Limb (tissue), 2 donors: Measurements from ENCODE around the gene NEK10.
A peak's percentile ranks its signal among the peaks of the same experiment; 100 is the strongest.

Source experiments
- DNase-seq, 2 donors: peaks; one replicate each; pipeline ENCODE4 v3.0.0-alpha.2; 2016; ENCODE audit errors: extremely low spot score in 2 of 2

The NEK10 gene

DNA sequence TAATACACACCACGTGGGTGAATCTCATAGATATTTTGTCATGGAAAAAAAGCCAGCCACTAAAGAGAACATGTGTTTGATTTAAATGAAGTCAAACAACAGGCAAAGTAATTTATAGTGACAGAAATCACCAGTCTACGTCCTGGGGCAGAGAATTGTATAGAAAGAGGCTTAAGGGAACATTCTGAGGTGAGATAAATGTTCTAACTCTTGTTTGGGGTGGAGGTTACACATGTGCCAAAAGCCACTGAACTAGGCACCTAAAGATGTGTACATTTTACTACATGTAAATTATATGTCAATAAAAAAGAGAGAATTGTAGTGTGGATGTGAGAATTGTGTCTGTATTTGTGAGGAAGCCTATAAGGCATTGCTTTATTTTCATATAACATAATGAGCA is 184.9 kb downstream of the NEK10 start:
- DNase-seq, result no peak

DNA sequence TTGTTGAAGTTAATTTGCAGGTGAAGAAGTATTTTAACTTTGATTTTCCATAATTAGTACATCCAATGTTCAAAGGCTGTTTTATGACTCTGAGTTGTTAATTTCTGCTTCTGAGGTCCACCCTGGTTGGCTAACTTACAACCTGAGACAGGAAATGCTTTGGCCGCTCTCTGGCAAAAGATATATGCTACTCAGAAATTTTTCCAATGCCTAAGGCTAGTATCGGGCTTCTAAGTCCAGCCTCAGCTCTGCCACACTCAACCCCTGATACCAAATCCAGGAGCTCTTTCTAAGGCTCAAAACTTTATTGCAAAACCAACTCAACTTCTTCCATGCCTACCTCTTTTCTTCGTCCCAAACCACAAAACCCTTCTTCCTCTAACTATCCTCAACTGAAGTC is 192.9 kb downstream of the NEK10 start:
- no peak for DNase-seq

DNA sequence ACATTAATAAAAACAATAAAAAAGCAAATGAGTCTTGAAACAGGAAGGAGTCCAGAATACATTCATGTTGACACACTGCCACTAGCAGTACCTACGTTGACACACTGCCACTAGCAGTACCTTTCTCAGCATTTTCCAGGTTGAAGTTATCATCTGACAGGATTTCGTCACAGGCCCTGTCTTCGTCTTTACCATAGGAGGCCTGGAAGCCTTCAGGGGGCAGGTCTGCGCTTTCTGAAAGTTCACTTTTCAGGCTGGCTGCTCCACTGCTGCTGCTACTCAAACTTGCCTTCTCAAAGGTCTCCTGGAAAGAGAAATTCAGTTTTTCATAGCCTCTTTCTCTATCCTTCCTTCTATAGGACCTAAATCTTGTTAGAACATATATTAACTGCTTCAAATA is 194.7 kb downstream of the NEK10 start:
- no peak for DNase-seq

DNA sequence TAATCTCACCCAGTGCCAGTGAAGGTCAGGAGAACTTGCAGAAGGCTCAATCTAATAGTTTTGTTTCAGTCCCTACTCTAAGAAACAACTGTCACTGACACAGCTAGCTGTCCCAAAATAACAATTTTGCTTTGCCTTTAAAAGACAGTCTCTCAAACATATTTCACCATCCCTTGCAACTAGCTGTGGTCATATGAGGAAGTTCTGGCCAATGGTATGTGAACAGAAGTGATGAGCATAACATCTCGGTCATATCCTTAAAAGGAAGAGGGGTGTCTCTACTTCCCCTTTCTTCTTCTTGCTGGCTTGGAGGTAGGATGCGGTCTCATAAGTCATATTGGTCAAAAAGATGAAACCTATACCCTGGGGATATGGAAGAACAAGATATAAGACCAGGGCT is 198.1 kb downstream of the NEK10 start:
- no peak for DNase-seq

DNA sequence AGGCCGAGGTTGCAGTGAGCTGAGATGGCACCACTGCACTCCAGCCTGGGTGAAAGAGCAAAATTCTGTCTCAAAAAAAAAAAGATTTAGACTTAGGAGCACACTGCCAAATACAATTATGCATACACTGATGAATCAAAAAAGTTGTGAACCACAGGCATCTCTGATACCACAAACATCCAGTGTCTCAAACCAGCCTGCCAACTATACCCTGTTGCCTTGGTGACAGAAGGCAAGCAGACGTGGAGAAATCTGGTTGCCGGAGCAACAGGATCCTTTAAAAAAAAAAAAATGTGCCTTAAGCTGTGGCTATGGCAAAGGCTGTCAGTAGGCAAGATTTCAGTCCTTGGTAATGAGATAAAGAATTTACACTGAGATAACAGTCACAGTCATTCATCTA is 202.3 kb downstream of the NEK10 start:
- DNase-seq, result no peak

DNA sequence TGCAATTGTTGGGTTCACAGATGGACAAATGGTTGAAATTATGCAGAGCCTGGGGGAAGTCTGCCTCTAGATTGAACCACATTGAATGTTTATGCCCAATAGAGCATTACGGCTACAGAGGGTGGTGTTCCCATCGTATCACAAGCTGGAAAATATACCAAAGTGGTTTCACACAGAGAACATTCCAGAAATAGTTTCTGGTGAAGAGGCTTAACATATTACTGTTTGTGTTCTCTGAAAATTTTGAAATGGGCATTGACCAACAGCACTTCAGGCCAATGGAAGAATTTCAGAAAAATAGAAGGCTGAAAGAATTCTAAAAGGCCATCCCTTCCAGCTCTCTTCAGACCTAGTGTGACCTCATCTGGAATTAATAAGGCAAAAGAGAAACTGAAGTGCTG is 203.9 kb downstream of the NEK10 start:
- DNase-seq, result peak in 1 of 2 donors; percentile 13

DNA sequence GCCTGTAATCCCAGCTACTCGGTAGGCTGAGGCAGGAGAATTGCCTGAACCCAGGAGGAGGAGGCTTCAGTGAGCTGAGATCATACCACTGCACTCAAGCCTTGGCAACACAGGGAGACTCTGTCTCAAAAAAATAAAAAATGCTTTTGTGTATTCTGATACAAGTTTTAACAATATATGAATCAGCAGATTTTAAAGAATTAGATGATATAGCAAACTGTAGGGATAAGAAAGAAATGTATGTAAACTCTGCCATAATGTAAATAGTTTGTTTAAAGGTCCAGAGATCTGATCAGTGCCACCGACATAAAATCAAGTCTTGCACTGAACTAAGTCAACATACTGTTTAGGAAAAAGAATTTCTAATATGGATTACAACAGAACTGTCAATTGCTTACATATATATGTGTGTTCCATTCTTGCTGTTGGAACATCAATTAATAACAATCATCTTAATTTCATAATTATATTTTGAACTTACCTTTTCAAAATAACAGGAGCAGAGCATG is 208.3 kb downstream of the NEK10 start:
- DNase-seq, result no peak

DNA sequence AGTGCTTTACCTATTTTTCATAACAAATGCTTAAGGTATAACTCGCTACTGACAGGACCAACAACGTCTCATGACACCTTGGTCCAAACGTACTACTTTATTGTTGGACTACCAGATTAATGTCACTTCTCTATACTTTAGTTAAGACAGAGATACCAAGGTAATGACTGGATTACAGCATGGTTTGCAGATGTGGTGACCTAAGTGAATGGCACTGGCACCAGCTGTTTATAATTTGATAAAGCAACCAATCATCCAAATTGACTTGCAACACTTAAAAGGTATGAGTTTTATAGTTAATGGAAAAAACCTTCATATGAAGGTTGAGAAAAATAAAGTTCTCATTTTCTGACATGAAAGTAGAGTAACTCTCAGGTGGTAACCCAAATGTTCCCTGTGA is 209.0 kb downstream of the NEK10 start:
- DNase-seq, result no peak

DNA sequence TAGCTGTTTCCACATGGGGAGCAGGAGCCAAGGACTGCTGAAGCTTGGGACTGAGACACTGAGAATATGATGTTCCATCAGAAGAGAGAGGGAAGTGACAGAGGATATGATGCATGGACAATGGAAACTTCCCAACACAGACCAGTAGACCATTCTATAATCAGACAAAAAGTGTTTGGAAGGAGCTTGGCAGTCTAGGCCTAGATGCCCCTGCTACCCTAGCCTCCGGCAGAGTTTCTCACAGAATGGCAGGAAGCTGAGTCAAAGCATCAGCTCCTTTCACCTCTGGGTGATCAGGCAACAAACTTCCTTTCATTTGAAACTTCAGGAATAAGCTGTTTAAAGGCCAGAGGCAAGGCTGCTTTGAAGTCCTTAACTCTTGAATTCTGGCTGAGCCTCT is 222.0 kb downstream of the NEK10 start:
- no peak for DNase-seq

DNA sequence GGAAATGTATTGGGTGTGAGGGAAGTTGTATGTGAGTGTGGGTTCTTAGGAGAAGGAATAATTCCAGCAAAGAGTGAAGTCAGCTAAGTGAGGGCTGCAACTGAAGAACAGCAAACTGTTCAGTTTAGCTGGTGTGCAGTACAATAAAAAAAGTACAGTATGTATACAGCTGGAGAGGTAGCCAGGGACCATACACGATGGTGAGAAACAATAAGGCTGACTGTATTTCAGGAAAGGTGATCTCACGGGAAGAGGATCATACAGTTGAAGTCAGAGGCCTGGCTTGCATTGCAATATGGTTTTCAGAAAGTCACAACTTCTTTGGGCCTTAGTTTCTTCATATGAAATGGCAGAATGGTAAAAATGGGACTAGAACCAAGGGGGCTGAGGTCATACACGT is 222.4 kb downstream of the NEK10 start:
- DNase-seq, result no peak

DNA sequence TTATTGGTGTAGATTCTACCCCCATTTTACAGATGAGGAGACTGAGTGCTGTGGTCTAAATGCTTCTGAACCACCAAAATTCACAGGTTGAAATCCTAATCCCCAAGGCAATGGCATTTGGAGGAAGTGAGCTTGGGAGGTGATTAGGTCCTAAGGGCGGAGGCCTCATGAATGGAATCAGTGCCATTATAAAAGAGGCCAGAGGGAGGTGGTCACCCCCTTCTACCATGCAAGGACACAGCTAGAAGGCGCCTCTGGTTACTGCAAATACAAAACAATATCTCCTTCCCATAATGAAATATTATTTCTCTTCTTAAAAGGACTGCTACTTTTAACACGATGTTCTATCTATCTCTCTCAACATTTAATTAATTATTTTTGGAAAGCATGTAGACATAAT is 223.5 kb downstream of the NEK10 start:
- DNase-seq, result no peak

DNA sequence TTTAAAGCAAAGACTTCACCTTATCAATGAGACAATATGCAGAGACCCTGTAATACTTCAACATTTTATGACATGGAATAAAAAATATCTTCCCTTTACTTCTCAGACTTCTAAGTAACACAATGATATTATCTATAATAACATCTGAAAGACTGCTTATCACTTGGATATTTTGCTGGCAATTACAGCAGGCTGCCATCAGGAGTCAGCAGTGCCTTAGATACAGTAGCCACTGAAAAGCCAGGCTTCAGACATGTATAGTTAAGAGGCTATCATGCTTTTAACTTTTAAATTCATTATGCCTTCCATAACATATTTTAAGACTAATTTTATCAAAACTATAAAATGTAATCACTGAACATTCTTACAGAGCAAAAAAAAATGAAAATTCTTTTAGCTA is 227.5 kb downstream of the NEK10 start:
- DNase-seq, result no peak

DNA sequence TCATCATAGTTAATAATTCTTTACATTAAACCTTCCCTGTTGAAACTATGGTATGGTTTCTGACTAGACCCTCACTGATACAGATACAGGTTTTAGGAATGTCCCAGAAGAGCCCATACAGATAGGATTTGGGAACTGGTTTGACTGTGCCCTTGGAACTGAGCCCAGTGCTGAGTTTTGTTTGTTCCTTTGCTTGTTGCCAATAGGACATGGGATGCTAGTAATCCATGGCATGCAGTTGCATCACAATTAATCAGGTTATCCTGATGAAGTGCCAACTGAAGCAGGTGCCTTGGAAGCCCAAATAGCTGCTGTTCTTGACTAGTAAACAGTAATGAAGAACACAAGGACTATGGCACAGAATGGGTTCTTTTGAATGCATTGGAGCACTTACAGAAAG is 230.6 kb downstream of the NEK10 start:
- DNase-seq, result no peak

DNA sequence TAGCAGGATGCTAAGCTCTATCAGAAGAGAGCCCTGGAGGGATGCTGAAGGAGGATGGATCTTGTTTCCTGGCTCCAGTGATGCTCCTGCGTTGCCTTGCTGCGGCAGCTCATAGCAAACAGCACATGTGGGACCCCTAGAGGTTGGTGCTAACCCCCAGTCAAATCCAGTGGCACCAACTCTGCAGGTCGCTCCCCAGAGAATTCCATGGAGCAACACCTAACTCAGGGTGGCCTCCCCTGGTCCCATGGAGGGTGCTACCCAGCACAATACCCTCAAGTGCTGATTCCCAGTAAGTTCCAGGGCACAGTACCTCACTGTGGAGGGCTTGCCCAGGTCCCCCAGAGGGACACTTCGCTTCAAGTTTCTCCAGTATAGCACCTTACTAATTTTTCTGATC is 231.2 kb downstream of the NEK10 start:
- no peak for DNase-seq

DNA sequence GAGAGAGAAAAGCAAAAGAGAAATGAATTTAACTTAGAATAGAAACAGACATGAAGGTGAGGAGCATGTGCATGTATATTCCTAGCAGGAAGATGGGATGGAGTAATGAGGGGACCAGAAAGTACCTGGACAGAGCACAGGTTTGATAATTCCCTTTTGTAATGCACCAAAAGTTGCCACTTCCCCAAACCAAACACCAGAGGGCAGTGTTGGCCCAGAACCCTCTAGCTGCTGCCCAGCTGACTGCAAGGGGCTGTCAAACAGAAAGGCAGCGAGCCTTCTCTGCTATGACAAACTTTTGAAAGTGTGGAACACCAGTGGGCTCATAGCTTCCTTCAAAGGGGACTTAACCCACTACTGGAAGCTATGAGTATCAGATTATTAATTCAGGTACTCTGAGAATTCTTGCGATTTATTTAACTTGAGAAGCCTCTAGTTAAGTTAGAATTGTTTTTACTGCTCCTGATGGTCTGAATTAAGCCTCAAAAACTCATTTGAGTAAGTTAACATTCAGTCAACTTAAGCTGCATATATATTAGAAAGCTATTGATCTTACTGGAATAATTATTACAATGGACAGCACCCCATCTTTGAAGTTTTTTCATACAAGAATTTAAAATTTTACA is 234.9 kb downstream of the NEK10 start:
- DNase-seq, result peak; percentile 56 to 70

DNA sequence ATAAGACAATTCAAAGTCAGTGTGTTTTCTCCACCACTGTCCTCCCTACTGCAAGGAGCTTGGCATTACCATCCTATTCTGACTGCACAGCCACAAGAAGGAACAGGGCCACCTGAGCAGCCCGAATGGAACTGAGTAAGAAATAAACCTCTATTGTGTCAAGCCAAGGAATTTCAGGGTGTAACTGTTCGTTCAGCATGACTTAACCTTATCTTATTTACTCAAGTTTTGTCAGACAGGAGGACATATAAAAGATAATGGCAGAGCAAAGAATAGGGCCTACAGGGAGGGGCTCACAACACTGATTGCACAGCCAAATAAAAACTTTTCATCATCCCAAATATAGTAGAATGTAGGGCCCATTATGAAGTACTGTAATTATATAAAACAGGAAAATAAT is 236.1 kb downstream of the NEK10 start:
- DNase-seq, result no peak

DNA sequence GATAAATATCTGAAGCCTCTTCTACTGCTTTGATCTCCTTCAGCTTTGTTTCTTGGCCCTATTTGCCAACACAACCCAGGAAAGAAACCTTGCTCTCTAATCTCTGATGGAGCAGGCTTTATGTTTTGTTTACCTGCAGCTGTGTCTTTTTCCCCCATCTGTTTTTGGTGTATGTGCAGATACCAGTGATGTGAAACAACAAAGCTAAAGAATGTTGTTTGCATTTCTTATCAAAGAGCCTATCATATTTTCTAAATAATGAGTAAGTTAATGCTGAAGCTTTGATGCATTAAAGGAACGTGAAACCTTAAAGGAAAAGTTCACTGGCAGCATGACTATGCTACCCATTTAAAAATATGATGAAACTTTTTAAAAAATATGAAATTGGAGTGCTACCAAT is 238.4 kb downstream of the NEK10 start:
- no peak for DNase-seq

DNA sequence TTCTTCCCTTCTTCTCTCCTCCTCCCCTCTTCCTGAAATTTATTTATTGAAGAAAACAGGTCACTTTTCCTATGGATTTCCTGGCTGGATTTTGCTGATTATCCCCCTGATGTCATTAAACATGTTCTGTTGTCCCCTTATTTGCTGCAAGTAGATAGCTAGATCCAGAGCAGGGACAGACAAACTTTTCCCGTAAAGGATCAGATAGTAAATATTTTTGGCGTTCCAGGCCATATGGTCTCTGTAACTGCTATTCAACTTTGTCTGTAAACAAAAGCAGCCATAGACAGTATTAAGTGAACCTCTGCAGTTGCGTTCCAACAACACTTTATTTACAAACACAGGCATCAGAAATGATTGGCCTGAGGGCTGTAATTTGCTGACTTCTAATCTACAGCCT is 241.3 kb downstream of the NEK10 start:
- DNase-seq, result no peak

DNA sequence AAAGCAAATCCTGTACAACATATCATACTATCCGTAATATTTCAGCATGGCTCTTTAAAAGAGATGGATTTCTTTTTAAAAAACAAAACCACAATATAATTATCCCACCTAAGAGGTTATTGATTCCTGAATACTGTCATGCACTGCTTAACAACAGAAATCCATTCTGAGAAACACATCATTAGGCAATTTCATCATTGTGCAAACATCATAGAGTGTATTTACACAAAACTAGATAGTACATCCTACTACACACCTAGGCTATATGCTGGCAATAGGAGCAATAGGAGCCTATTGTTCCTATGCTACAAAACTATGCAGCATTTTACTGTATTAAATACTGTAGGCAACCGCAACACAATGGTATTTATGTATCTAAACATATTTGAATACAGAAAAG is 242.0 kb downstream of the NEK10 start:
- no peak for DNase-seq

DNA sequence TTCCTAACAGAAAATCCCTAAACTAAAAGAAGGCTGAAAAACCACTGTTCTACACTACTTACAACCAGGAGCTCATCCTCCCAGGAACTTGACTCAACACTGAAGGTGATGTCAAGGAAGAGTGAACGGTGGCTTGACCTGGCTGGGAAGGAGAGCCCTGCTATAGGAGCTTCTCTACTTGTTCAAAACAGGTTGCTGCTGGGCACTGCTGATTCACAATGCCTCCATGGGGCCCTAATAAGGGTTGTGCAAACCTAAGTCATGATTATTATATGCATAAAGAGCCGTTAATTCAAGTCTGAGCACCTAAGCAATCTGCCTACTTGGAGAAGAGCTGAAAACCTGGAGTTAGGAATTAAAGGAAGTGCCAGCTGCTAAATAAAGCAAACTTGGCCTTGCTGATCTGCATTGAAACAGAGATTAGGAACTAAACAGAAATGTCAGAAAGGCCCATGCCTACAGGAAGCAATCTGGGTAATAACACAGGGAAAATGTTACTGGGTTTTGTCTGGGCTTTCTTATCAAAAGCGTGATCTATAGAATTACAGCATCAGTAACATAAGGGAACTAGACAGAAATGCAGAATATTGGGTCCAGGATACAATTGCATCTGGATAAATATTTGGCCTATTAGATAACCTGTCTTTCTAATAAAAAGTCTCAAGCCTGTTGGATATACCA is 243.2 kb downstream of the NEK10 start:
- DNase-seq, result no peak

DNA sequence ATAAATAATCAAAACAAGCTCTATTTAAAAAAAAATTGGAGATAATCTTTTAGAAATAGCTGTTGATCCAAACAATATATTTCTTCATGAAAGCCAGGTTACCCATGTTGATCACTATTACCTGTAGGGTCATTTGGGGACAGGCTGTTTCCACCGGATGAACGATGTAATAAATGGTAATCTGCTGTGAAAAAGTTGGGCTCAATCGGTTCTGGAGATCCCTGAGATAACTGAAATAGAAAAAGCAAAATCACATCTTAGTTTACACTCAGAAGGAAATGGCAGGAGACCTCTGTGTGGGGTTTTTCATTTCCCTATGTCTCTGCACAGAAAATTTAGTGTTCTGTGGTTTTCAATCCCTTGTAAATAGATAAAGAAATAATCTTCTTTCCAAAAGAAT is 249.5 kb downstream of the NEK10 start:
- no peak for DNase-seq

DNA sequence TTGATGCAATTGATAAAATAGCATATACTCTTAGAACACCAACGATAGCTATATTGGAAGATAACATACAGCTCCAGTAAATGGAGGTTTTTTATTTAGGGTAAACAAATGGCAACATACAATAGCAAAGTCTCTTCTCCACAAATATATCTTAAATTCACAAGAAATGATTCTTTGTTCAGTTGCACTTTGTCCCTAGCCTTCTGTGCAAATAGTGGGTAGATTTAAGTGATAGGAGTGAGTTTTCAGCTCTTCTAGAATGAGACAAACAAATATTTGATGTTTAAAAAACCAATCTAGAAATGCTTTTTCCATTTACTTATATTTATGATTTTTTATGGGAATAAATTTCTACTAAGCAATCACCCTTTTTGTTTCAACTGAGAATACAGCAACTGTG is 253.8 kb downstream of the NEK10 start:
- no peak for DNase-seq

DNA sequence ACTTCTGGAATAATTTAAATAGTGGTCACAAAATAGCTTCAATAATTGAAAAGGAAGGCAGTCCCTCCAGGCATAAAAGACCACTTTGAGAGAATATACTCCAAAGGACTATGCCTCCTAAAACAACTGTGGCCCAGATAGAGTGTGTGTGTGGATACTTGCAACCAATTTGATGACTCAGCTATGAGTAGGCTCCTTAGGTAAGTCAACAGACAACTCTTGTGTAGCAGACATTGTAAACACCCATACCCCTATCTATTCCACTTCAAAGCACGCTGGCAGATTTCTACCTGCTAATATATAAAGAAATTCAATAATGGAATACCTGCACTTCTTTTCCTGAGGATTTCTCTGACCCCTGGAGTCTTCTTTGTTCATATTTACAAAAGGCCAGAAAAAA is 254.5 kb downstream of the NEK10 start:
- DNase-seq, result no peak

DNA sequence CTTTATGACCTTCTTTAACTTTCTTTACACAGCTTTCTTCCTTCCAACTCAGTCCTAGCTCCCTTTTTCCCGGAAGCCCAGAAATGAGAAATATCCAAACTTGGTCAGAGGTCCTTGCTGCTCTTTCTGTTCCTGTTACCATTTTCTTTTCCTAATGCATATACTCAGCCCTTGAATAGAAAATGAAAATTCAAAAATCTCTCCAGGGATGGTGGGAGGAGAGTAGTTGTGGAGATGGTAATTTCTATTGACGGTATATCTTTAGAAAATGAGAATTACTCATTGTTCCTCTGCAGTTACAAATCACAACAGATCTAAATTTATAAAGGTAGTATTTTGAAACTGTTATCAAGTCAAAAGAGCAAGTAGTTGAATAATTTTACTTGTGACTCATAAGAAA is 255.1 kb downstream of the NEK10 start:
- no peak for DNase-seq
